ENCODE results near the gene NLRP6. TPM values are rescaled to one million over a fixed set of nuclear protein-coding genes. Genes with fewer than 3 reads are reported as not detected.

NLRP6 gene
- total RNA-seq, 1 donor from 2014 or later = not detected

GRCh38 chr11:296171-297050 is 18.2 kb downstream of the NLRP6 start:
- H3K4me3 ChIP-seq (ENCODE audit: low read depth, low read length) = no peak overlapping the region
- no peak for DNase-seq (ENCODE audit: low read depth)
- TF ChIP-seq CTCF (conservative IDR thresholded peaks at IDR 0.05; ENCODE audit: low read depth, low read length) = no peak

- H3K4me3 ChIP-seq (ENCODE audit: low read depth, low read length) = no peak overlapping the region
- no peak for DNase-seq (ENCODE audit: low read depth)
- TF ChIP-seq CTCF (conservative IDR thresholded peaks at IDR 0.05; ENCODE audit: low read depth, low read length) = no peak
Observed at GRCh38 chr11:297051-297585, 18.9 kb downstream of the NLRP6 start.

GRCh38 chr11:297586-298405 is 19.6 kb downstream of the NLRP6 start:
- TF ChIP-seq CTCF (conservative IDR thresholded peaks at IDR 0.05; ENCODE audit: low read depth, low read length) = no peak
- no peak for DNase-seq (ENCODE audit: low read depth)
- H3K4me3 ChIP-seq (ENCODE audit: low read depth, low read length) = no peak overlapping the region

GRCh38 chr11:298406-299065 is 20.3 kb downstream of the NLRP6 start:
- no peak overlapping the region for H3K4me3 ChIP-seq (ENCODE audit: low read depth, low read length)
- no peak for TF ChIP-seq CTCF (conservative IDR thresholded peaks at IDR 0.05; ENCODE audit: low read depth, low read length)
- DNase-seq (ENCODE audit: low read depth) = no peak

- no peak within 1 kb of the TSS for H3K4me3 ChIP-seq (ENCODE audit: low read depth, low read length)
- DNase-seq (ENCODE audit: low read depth) = no peak
- no peak for TF ChIP-seq CTCF (conservative IDR thresholded peaks at IDR 0.05; ENCODE audit: low read depth, low read length)
Observed at GRCh38 chr11:299081-299891, 21.1 kb downstream of the NLRP6 start, which contains the start of gene IFITM5. Gene IFITM5 (minus strand): TSS chr11:299526. CDS start chr11:299490, 36 bp downstream.

Data from epithelial cell of proximal tubule (primary cell).